SU-DHL-6 (cell line): ENCODE results near the gene VWA5A.

ENCODE experiments used
- H2AFZ ChIP-seq: fragments of 200-600 bp; sonication (generic); 2 replicates; pipeline ENCODE4 v1.6.1; 2014; ENCODE audit warnings: low read depth, mild to moderate bottlenecking, moderate library complexity, mixed read lengths, antibody characterized with exemption, low read length; ENCODE audit not compliant: severe bottlenecking
- H3F3A ChIP-seq: fragments of 200-600 bp; shearing (Covaris generic); 2 replicates; pipeline ENCODE4 v1.6.0; 2016; ENCODE audit warnings: antibody characterized with exemption, mild to moderate bottlenecking; ENCODE audit not compliant: insufficient read depth
- H3K27ac ChIP-seq: fragments of 200-600 bp; sonication (generic); 2 replicates; pipeline ENCODE4 v1.5.1; 2016; ENCODE audit warnings: low read depth, mild to moderate bottlenecking, low read length, moderate library complexity, mixed read lengths
- H3K27me3 ChIP-seq: fragments of 200-600 bp; sonication (generic), shearing (Covaris generic); 2 replicates; pipeline ENCODE4 v1.6.0; 2014; ENCODE audit warnings: mild to moderate bottlenecking, low read length
- H3K36me3 ChIP-seq: fragments of 200-600 bp; sonication (generic); 2 replicates; pipeline ENCODE4 v1.6.1; 2014; ENCODE audit warnings: mild to moderate bottlenecking, low read length, mixed read lengths
- H3K4me2 ChIP-seq: fragments of 300-600, 200-600 bp; shearing (Covaris generic), sonication (generic); 2 replicates; pipeline ENCODE4 v1.6.0; 2014; ENCODE audit warnings: low read length, low read depth, mild to moderate bottlenecking; ENCODE audit not compliant: poor library complexity, severe bottlenecking
- H3K4me3 ChIP-seq: fragments of 200-600 bp; sonication (generic); 2 replicates; pipeline ENCODE4 v1.5.1; 2014; ENCODE audit warnings: antibody characterized with exemption, low read length, mild to moderate bottlenecking, mixed read lengths; ENCODE audit not compliant: insufficient read depth, poor library complexity, severe bottlenecking
- H3K79me2 ChIP-seq: fragments of 200-600 bp; sonication (generic); 2 replicates; pipeline ENCODE4 v1.6.1; 2014; ENCODE audit warnings: mild to moderate bottlenecking, low read length, moderate library complexity; ENCODE audit not compliant: insufficient read depth
- H3K9ac ChIP-seq: fragments of 200-600 bp; sonication (generic); 2 replicates; pipeline ENCODE4 v1.7.0; 2014; ENCODE audit warnings: mild to moderate bottlenecking, low read length
- H3K9me2 ChIP-seq: fragments of 200-600 bp; sonication (generic); replicated peaks from 2 replicates; pipeline ENCODE4 v1.6.1; 2014; ENCODE audit warnings: low read length; ENCODE audit not compliant: insufficient read depth
- H3K9me3 ChIP-seq: fragments of 200-600 bp; sonication (generic); 2 replicates; pipeline ENCODE4 v1.6.1; 2014; ENCODE audit warnings: low read length, mixed read lengths; ENCODE audit not compliant: insufficient read depth
- H4K20me1 ChIP-seq: fragments of 200-600 bp; sonication (generic); 2 replicates; pipeline ENCODE4 v1.6.1; 2014; ENCODE audit warnings: low read depth, mild to moderate bottlenecking, antibody characterized with exemption, low read length, moderate library complexity, mixed read lengths
- EZH2phosphoT487 ChIP-seq: fragments of 200-600 bp; sonication (generic), shearing (Covaris generic); conservative IDR thresholded peaks from 2 replicates; pipeline ENCODE4 v1.6.1; 2018; ENCODE audit warnings: mild to moderate bottlenecking, antibody characterized with exemption, low read length, moderate library complexity, mixed read lengths
- TF ChIP-seq, protein P1 (sequence below): fragments of 200-600 bp; sonication (generic); IDR thresholded peaks from one replicate; pipeline ENCODE4 v1.5.1; 2017; ENCODE audit warnings: antibody characterized with exemption, mild to moderate bottlenecking, low read length, moderate library complexity; ENCODE audit not compliant: insufficient read depth, poor library complexity, severe bottlenecking

The VWA5A gene

DNA sequence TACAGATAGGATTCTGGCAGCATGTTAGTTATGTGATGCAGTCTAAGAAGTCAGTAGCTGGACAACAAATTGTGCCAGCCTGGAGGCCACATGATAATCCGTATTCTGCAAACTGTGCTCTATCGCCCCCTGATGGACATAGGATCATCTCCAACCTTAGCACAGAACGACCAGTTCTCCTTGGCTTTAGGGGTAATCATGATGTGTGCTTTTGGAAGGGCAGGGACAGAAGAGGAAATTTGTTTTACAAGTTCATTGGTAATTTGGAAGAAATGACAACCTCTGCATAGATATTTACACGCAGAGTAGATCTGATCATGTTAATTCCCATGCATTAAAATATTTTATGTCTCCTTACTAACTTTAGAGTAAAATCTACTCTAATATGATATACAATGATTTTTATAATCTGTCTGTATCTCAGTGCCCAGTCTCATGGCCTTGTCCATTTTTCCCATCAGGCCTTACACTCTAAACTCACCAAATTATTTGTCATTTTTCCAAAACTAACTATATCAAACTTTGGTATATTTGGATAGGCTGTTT is 80.0 kb downstream of the VWA5A start:
- Histone ChIP-seq H4K20me1 (no peaks in the 10 kb centered on the region), H3K4me3 (no peak overlapping the region), H3K36me3 (no peaks in the 10 kb centered on the region), H3K79me2 (no peaks in the 10 kb centered on the region), H2AFZ (no peak overlapping the region), H3K9me3 (no peaks in the 10 kb centered on the region), H3K27ac (no peak overlapping the region), H3K9ac (no peak overlapping the region), H3K4me2 (no peak overlapping the region), H3K27me3 (no peaks in the 10 kb centered on the region), H3K9me2 (no peaks in the 10 kb centered on the region), H3F3A (no peaks in the 10 kb centered on the region)
- no peak for TF ChIP-seq EZH2phosphoT487
- TF ChIP-seq, protein P1, sequence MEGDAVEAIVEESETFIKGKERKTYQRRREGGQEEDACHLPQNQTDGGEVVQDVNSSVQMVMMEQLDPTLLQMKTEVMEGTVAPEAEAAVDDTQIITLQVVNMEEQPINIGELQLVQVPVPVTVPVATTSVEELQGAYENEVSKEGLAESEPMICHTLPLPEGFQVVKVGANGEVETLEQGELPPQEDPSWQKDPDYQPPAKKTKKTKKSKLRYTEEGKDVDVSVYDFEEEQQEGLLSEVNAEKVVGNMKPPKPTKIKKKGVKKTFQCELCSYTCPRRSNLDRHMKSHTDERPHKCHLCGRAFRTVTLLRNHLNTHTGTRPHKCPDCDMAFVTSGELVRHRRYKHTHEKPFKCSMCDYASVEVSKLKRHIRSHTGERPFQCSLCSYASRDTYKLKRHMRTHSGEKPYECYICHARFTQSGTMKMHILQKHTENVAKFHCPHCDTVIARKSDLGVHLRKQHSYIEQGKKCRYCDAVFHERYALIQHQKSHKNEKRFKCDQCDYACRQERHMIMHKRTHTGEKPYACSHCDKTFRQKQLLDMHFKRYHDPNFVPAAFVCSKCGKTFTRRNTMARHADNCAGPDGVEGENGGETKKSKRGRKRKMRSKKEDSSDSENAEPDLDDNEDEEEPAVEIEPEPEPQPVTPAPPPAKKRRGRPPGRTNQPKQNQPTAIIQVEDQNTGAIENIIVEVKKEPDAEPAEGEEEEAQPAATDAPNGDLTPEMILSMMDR, result peak; percentile 75
